SK-N-SH treated with all-trans-retinoic acid at 6 μM for 48 hours (cell line): ENCODE data around the gene SMARCA4.
"Not testable (repeated sequence)": the region's sequence is repeated elsewhere in the genome, so short reads cannot be mapped to it uniquely, and the experiment has no call there.

Experiments
- ARNTL ChIP-seq: fragments of 450-650 bp; formaldehyde crosslinking; IDR thresholded peaks from 2 replicates; pipeline ENCODE4 v1.5.0; 2020; ENCODE audit warnings: low read depth, mild to moderate bottlenecking, moderate library complexity, borderline replicate concordance
- BACH2 ChIP-seq: fragments of 250-450 bp; sonication (Bioruptor Pico); IDR thresholded peaks from 2 replicates; pipeline ENCODE4 v1.9.0; 2021; ENCODE audit warnings: mild to moderate bottlenecking, borderline replicate concordance
- PATZ1 ChIP-seq: fragments of 250-450 bp; sonication (Bioruptor Pico); IDR thresholded peaks from 2 replicates; pipeline ENCODE4 v1.8.0; 2020; ENCODE audit warnings: mild to moderate bottlenecking, moderate library complexity, borderline replicate concordance
- ZFP3 ChIP-seq: fragments of 250-450 bp; sonication (Bioruptor Pico); IDR thresholded peaks from 2 replicates; pipeline ENCODE4 v1.5.0; 2020; ENCODE audit warnings: mild to moderate bottlenecking, moderate library complexity
- TF ChIP-seq, protein P1 (sequence below): fragments of 250-450 bp; sonication (Bioruptor Pico); IDR thresholded peaks from 2 replicates; pipeline ENCODE4 v1.5.1; 2020; ENCODE audit warnings: low read depth, mild to moderate bottlenecking, moderate library complexity
- TF ChIP-seq, protein P2 (sequence below): fragments of 250-450 bp; sonication (Bioruptor Pico); IDR thresholded peaks from 2 replicates; pipeline ENCODE4 v1.5.1; 2021; ENCODE audit warnings: mild to moderate bottlenecking, moderate library complexity

- TF ChIP-seq BACH2 (CRISPR knock-in tag); ZFP3 (CRISPR knock-in tag); PATZ1; ARNTL (CRISPR knock-in tag): not testable (repeated sequence)
- TF ChIP-seq, protein P1, sequence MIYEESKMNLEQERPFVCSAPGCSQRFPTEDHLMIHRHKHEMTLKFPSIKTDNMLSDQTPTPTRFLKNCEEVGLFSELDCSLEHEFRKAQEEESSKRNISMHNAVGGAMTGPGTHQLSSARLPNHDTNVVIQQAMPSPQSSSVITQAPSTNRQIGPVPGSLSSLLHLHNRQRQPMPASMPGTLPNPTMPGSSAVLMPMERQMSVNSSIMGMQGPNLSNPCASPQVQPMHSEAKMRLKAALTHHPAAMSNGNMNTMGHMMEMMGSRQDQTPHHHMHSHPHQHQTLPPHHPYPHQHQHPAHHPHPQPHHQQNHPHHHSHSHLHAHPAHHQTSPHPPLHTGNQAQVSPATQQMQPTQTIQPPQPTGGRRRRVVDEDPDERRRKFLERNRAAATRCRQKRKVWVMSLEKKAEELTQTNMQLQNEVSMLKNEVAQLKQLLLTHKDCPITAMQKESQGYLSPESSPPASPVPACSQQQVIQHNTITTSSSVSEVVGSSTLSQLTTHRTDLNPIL: not testable (repeated sequence)
- TF ChIP-seq, protein P2, sequence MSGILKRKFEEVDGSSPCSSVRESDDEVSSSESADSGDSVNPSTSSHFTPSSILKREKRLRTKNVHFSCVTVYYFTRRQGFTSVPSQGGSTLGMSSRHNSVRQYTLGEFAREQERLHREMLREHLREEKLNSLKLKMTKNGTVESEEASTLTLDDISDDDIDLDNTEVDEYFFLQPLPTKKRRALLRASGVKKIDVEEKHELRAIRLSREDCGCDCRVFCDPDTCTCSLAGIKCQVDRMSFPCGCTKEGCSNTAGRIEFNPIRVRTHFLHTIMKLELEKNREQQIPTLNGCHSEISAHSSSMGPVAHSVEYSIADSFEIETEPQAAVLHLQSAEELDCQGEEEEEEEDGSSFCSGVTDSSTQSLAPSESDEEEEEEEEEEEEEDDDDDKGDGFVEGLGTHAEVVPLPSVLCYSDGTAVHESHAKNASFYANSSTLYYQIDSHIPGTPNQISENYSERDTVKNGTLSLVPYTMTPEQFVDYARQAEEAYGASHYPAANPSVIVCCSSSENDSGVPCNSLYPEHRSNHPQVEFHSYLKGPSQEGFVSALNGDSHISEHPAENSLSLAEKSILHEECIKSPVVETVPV (CRISPR knock-in tag): not testable (repeated sequence)
Measured at GRCh38 chr19:10959277-10959968, 1.4 kb upstream of the SMARCA4 start.
